Measurements from ENCODE around the gene ELL2.

DNA sequence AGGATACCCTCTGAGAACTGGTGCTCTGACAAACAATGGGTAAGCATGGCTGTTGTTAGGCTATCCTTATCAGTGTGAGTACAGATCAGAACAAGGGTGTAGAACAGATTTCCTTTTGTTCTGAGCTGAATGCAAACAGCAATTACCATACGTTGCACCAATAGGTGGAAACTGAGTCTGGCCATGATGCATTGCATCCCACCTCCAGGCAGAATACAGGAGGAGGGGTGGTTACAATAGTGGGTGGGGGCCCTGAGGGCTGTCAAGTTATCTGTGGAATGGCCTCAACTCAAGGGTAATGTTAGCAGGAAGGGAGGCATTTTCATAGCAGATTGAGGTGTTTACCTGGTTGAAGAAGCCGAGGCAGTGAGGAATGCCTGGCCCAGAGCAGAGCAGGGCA is 84.9 kb downstream of the ELL2 start:
- TF ChIP-seq, protein P1, sequence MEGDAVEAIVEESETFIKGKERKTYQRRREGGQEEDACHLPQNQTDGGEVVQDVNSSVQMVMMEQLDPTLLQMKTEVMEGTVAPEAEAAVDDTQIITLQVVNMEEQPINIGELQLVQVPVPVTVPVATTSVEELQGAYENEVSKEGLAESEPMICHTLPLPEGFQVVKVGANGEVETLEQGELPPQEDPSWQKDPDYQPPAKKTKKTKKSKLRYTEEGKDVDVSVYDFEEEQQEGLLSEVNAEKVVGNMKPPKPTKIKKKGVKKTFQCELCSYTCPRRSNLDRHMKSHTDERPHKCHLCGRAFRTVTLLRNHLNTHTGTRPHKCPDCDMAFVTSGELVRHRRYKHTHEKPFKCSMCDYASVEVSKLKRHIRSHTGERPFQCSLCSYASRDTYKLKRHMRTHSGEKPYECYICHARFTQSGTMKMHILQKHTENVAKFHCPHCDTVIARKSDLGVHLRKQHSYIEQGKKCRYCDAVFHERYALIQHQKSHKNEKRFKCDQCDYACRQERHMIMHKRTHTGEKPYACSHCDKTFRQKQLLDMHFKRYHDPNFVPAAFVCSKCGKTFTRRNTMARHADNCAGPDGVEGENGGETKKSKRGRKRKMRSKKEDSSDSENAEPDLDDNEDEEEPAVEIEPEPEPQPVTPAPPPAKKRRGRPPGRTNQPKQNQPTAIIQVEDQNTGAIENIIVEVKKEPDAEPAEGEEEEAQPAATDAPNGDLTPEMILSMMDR (IDR thresholded peaks at IDR 0.05) = no peak
- TF ChIP-seq EZH2 (IDR thresholded peaks at IDR 0.05) (no peak), EZH2phosphoT487 (IDR thresholded peaks at IDR 0.05) (no peak)

All from neural progenitor cell (in vitro differentiated cells).